NCI-H345 (cell line): ENCODE measurements around the gene TNFSF11.

Experiments
- DNase-seq: peaks from one replicate; lab custom pipeline; 2025; lab: John Stamatoyannopoulos, UW

Gene TNFSF11

DNA sequence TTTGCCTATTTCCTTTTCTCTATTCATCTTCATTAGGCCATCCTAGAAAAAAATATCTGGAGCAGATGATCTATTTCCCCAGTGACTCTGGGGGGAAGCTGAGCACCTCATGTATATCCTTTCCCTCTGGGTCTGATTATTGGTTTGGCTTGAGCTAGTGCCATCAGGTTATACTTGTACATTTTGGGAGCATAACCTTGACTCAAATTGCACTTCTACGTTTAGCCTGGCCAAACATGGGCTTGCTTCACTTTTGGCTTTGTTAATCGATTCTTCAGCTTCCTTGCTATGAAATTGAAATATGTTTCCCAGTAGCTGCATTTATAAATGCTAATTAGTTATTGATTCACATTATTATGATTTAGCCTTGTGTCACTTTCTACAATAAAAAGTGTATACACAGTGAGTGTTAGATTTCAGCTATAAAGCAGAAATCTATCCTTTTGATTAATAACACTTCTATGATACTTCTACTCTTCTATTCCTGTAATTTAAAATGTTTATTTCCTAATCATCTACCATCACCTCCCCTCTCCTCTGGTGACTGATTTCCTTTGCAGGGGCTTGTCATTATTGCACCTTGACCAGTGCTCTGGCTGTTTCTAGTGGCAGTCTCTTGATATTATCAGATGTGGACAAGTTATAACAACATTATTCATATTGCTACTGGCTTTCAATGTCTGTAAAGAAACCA lies 37.3 kb downstream of the TNFSF11 start:
- DNase-seq, result no peak

DNA sequence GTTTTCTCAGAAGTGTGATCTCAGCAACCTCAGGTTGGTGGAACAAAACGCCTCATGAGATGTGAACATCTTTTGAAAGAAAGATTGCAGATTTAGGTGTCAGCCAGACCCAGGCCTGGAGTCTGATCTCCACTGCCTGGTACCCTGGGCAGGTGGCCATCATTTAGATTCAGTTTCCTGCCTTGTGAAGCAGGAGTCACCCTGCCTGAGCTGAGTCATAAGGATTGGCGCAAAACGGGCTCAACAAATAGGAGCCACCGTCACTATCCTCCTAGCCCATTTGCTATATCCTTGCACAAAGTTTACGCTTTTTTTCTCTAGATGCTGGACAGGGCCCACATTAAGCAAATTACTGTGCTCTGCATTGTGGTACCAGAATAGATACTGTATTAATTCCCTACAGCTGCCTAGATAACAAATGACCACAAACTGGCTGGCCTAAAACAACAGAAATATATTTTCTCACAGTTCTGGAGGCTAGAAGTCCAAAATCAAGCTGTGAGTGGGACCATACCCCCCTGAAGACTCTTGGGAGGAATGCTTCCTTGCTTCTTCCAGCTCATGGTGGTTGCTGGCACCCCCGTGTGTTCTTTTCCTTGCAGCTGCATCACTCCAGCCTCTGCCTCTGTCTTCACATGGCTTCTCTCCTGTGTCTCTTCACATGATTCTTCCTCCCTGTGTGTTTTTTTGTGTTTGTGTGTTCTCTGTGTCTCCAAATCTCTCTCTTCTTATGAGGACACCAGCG lies 38.2 kb downstream of the TNFSF11 start:
- DNase-seq, result no peak

DNA sequence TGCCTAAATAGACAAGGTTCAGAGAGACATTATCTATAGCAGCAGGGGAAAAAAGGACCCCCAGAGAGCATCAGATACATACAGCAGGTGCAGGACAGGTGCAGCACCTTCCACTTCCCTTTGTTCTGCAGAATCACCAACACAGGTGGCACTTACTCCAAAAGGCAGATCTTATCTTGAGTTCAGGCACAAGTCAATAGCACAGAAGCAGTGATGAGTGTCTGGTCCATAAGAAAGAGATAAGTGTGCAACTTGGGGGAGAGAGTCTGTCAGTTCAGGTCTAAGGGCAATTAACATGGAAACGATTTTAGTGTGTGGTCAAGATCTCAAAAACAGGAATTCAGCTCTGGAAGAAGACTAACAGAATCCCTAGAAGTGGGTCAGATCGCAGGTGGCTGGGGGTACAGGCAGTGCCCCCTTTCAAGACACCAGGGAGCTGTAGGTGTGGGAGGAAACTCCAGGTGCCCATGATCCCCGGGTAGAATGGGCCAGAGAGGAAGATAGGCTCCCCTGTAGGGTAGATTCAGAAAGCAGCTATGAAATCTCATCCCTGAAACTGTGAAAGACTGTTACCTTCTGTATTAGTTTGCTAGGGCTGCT lies 40.6 kb downstream of the TNFSF11 start:
- peak; percentile 39 for DNase-seq

DNA sequence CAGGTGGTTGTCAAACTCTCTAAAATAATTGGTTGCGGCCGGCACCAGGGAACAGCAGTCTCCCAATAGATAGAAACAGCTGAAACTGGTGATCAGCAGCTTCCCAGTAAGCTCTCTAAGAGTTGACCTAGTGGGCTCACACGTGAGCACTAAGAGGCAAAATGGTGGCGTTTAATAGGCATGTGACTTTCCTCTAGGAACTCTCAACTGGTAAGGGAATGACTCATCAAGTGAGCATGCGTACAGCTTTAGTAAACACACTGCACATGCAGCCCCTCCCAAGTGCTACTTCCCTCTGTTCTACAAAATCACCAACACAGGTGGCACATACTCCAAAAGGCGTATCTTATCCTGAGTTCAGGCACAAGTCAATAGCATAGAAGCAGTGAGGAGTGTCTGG lies 41.7 kb downstream of the TNFSF11 start:
- DNase-seq, result peak; percentile 42

DNA sequence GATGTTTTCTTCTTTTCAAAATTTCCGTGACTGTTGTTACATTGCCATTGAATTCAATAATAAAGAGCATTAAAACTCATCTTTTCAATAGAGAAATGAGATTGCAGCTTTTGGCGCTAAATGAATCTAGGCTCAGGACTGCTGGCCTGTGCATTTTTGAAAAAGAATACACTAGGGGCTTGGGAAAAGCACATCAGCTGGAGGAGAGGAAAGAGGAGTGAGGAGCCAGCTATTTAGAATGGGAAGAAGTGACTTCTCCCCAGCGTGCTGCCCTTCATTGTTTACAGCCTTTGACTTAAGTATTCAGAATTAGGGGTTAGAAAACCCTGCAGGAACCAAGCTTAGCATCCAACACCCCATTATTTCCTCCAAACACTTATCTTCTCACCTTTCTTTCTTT lies 43.3 kb downstream of the TNFSF11 start:
- no peak for DNase-seq

DNA sequence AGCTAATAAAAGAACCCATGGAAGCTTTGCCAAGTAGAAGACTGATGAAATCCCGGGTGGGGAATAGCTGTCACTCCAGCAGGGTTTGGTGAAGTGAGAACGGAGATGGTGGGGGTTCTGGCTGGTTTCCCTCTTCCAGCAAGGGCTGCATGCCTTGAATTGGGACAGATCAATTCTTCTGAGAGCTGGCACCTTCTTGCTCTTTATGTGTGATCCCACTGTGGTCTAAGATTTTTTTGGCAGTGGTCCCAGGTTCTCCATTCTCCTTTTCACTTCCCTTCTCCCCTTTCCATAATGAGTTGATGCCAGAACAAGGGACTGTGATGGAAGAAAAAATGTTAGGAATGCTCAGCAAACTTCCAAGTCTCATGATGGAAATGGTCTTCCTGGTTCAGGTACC lies 50.0 kb downstream of the TNFSF11 start:
- no peak for DNase-seq

DNA sequence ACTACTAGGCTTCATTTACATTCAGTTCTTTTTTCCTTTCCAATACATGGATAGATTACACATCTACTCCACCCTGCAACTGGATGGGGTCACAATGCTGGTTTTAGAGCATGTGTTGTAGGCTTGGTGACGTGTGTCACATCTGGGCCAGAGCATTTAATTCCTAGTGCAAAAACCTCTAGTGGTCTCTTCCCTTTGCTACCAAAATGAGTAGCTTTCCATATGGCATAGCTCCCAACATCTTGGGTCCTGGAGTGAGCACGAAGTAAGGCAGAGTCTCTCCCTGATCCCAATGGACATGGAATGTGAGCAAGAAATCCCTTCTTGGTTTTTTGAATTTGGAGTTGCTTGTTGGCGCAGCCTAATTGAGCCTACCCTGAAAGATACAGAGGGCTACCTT lies 51.7 kb downstream of the TNFSF11 start:
- no peak for DNase-seq

DNA sequence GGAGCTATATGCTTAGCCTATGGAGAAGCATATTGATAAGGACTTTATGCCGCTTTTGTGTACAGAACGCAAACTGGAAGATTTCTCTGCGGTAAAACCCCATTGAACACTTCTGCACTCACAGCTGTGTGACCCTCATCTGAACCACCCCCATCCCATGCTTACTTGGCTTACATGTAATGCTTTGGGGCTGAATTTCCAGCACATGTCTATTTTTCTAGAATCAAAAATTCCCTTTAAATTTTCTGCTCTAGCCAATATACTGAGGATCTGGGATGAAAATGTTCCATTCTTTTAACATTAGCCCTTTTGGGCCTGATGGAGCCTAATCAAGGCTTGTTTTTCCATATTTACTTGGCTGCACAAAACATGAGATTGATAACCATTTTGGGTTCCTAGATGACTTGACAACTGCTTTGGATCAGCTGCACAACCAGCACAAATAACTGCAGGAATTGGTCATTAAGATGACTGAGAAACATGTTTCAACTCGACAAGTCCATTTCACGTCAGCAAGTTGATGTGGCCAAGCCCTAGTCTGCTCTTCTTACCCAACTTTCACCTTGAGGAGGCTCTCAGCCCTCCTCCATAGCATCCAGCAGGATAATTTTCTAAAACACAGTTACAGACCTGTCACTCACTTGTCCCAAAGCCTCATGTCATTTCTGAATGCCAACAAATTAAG lies 52.4 kb downstream of the TNFSF11 start:
- no peak for DNase-seq

DNA sequence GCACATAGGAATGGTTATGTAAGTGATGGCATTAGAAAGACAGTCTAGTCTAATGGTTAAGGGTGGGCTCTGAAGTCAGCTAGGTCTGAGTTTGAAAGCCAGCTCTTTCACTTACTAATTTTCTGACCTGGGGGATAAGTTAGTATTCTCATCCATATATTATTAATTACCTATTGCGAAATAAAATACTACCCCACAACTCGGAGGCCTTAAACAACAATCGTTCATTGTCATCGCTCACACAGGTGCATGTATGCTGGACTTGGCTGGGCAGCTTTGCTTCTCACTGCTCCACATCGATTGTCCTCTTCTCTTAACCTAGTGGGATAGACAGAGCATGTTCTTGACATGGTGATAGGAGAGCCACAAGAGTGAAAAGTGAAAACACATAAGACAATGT lies 54.7 kb downstream of the TNFSF11 start:
- DNase-seq, result no peak

DNA sequence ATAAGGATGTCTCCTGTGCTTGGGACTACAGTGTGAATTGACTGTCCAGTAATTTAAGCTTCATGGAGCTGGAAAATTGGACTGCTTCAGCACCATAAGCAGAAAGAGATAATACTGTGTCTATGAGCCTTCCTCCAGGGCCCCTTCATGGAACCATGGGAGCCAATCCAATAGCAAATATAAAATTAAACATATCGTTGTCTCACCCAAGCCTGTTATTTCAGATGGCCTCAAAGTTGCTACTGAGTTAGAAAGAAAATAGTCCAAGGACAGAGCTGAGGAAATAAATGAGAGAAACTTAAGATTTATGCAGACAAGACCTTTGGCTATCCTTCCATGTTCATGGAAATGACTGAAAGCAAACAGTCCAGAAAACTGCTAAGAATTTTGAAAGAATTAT lies 57.2 kb downstream of the TNFSF11 start:
- DNase-seq, result no peak

DNA sequence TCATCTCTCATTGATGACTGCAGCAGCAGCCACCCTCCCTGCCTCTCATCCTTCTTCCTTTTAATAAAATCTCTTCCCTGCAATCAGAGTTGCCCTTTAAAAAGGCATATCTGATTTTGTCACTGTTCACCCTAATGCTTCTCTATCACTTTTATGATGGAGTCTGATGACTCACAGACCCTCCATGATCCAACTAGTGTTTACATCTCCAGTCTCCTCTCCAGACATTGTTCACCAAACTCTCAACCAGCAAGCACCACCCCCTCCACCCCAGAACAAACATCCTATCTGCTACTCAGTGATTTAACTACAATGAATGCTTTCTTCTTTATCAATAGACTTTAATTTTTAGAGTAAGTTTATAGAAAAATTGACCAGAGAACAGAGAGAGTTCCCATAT lies 59.5 kb downstream of the TNFSF11 start:
- peak; percentile 14 for DNase-seq

DNA sequence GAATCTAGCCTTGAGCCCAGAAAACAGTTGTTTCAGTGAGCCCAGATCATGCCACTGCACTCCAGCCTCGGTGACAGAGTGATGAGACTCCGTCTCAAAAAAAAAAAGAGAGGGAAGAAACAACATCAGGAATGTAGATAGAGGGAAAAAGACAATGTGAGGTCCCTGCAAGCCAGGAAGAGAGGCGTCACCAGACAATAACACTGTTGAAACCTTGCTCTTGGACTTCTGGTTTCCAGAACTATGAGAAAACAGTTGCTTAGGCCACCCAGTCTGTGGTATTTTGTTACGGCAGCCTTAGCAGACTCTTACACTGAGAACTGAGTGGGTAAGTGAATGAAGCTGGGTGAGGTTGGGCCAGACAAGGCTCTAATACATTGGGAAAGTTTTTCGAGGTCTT lies 64.1 kb downstream of the TNFSF11 start:
- DNase-seq, result no peak

DNA sequence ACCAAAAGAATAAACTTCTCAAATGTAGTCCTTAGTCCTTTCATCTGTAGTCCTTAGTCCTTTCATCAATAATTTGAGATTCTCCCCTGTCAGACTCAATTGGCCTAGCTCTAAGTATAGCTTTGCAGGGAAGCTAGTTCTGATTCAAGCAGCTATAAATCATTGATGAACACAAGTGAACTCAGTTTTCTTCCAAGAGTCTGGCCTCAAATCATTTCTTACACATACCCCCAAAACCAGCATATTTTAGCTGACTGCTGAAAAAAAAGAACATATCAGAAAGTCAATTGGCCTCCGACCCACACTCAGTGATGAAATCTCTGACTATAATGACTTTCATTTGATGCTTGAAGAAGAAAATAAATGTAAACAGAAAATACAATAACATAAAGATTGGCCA lies 64.9 kb downstream of the TNFSF11 start:
- DNase-seq, result no peak

DNA sequence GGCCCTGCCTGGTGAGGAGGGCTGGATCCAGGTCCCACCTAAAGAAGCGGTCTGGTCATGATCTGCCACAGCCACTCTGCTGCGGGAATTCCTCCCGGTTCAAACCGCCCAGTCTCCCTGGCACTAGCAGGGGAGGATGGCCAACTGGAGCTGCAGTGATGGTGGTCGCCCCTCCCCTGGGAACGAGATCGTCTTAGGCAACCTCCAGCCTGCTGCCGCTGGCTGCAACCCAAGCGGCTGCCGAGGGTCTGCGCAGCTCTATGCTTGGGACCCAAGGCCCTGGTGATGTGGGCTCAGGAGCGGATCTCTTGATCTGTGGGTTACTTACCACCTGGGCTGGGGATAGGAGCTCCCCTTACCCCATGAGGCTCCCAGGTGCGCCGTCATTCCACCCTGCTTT lies 69.1 kb downstream of the TNFSF11 start:
- no peak for DNase-seq

DNA sequence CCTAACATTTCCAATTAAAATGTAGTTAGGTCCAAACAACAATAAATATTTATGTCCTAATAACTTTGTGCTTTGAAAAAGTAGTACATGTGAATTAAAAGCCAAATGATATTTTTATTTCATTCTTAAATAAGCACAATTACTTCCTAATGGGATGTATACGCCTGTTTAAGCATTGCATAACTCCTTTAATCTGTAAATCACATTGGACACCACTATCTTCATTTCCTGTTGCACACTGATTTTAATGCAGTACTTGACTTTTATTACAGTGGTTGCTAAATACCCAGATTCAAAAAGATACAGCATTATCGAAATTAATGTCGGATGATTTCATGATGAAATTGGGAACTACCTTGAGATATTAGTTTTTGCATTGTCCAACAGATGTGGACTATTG lies 70.9 kb downstream of the TNFSF11 start:
- DNase-seq, result no peak

DNA sequence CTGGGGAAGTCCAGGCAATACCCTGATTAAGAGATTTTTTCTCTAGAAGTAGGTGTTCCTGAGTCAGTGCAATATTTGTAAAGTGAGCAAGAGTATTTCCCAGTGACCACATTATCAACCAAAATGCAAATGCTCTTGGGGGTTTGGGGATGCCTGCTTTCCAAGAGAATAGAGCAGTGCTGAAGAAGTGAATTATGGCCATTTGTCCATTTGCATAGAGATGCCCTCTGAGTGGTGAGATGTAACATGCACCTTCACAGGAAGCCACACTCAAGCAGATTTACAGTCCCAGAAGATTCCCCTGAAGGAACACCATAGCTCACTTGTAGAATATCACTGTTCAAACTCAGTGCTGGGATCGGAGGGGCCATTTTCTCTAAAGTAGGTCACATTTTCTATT lies 71.8 kb downstream of the TNFSF11 start:
- no peak for DNase-seq

DNA sequence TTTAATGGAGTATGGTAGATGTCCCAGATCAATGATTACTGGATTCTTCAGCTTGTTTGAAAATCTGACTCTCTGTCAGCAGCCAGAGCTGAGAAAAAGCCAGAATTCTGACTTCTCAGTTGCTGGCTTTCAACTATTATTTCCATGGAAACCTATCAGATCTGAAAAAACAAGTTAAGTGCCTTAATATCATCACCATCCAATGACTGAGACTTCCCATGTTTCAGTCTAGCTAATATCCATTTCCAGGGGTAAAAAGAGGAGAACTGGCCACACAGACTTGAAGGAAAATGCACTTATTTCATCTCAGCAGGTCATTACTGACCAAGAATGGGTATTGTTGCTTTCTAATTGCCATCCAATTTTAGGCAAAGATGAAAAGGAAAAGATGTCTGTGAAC lies 75.2 kb downstream of the TNFSF11 start:
- DNase-seq, result no peak

DNA sequence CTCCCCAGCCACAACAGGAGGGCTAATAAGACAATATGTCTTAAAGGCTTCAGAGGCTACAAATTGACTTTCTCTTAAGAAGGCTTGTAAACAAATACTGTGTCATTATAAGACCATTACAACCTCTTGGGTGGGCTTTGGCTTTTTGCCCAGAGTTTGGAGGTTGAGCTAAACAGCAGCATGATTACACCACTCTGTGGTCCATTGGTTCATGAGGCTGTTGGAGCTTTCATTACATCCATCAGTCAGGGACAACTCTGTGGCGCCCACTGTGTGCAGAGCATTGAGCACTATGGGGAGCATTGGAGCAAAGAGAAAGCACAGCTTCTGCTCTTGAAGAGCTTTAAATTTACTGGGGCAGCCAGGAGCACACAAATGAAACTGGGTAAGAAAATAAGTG lies 75.9 kb downstream of the TNFSF11 start:
- peak; percentile 18 for DNase-seq

DNA sequence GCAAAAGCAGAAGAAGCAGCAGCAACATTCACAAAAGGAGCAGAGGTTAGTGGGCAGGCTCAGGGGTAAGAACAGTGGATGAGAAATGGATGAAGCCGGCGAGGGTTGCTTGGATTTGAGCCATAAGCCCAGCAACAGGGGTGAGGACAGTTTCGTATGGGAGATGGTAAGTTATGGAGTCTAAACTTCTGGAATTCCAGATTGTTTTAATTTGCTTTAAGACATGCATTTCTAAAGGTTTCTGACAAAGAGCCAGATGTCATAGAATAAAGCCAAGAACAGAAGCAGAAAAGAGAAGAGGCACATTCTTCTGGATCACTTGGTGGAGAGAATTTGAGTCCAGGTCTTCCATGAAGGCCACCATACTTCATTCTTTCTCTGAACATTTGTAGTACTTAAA lies 76.6 kb downstream of the TNFSF11 start:
- no peak for DNase-seq

DNA sequence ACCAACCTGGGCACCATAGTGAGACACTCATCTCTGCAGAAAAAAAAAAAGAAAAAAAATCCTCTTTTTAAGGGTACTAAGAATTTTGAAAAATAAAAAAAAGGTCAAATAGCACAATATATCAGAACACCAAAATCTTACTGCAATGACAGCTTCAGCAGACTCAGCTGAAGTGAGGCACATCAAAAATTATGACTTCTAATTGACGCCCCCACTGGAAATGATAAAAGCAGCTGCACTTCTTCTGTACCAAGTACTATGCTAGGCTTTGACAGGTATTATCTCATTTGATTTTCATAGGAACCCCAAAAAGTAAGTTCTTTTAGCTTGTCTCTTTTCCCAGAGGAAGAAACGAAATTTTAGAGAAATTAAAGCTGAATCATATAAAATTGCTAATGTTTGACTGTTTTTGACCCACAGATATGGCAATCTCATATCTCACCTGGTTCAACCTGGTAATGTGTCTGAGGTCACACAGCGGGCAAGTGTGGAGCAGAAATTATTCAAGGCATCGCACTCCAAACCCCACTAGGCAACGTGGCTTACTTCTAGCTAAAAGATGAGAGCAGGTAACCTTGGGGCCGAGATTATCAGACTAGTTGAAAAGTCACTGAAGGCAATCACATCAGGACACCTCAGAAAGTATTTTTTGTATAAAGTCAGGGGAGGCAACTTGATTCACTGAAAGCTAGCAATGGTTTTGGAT lies 78.1 kb downstream of the TNFSF11 start:
- DNase-seq, result no peak

DNA sequence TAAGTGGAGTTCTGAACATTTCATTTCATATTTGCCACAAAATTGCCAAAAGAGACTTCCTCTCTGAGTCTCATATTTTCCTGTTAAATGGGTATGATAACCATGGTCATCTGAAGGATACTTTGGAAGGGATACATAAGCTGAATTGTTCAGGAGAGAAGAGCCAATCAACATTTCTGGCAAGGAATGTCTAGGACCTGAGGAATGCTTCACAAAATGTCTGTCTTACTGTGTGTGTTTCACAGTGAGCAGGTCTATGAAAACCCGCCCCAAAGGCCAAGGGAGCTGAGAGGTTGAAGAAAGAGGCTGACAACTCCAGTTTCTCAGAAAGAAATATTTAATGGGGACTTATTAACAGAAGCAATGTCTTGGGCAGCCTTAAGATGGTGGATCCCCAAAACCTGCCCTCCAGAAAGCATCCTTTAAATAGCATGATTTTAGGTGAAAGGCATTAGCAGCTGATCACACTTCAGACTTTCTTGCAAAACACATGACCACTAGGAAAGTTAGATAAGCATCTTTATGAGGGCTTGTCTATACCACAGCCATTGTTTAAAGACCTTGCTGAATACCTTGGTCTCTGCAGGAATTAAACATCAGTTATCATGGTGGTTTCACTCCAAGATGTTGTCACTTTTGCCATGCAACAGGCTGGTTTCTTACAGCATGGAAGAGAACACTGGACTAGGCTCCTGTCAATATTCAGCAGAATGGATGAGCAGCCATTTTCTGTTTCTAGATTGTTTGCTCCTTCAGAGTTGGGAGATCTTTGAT lies 78.9 kb downstream of the TNFSF11 start:
- DNase-seq, result no peak

DNA sequence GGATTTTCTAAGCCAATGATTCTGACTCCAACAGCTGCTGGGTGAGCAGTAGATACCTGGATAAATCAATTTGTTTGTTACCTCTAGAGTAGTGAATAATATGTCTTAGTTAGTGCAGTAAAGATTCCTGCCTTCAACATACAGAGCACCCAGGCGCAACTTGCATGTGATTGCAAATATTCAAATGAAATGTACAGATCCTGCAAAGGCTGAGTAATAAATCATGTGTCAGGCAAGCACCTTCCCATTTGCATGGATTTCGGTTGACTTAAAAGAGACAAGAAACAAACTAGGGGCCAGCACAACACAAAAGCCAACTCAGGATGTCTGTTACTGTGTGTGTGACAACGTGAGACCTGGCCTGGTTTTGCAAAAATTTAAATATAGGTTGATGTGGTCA lies 79.7 kb downstream of the TNFSF11 start:
- DNase-seq, result no peak
